ENCODE measurements around the gene SPEM1. TPM values are rescaled to one million over a fixed set of nuclear protein-coding genes. Genes with fewer than 3 reads are reported as not detected.

SPEM1 gene
- total RNA-seq, 4 donors from 2014 or later: not detected

GRCh38 chr17:7418472-7419152 lies 1.5 kb upstream of the SPEM1 start:
- Histone ChIP-seq H3K4me1 (peaks cover 0 to 2% (median 0%) of the 10 kb centered on the region in 4 donors), H3K27me3 (no peaks in the 10 kb centered on the region), H3K9me3 (no peaks in the 10 kb centered on the region), H3K27ac (no peak overlapping the region), H3K4me3 (no peak overlapping the region), H3K36me3 (peaks cover 0 to 48% (median 0%) of the 10 kb centered on the region in 3 donors)
- no peak for DNase-seq (ENCODE audit: low spot score in 2 of 2)
- TF ChIP-seq EP300 (IDR thresholded peaks at IDR 0.05) (no peak), POLR2A (IDR thresholded peaks at IDR 0.05) (no peak), CTCF (IDR thresholded peaks at IDR 0.05) (no peak)
- WGBS, 2 donors: 61 to 63% methylated on average over 14 to 18 of the region's 18 CpGs

DNA sequence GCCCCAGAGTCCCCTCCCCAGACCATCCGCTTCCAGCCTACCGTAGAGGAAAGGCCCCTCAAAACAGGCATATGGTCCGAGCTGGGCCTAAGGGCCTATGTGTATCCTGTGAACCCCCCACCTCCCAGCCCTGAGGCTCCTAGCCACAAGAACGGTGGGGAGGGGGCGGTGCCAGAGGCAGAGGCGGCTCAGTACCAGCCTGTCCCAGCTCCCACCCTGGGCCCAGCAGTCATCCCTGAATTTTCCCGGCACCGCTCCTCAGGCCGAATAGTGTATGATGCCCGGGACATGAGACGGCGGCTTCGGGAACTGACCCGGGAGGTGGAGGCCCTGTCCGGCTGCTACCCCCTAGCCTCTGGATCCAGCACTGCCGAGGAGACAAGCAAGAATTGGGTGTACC lies 1.1 kb downstream of the SPEM1 start:
- 93 to 100% methylated on average over 6 to 12 of the region's 16 CpGs for WGBS, 2 donors
- Histone ChIP-seq H3K9me3 (no peaks in the 10 kb centered on the region), H3K27ac (no peak overlapping the region), H3K4me3 (no peak overlapping the region), H3K4me1 (no peaks in the 10 kb centered on the region), H3K36me3 (peaks cover 0 to 24% (median 0%) of the 10 kb centered on the region in 3 donors), H3K27me3 (no peaks in the 10 kb centered on the region)
- no peak for TF ChIP-seq POLR2A (IDR thresholded peaks at IDR 0.05)
- TF ChIP-seq CTCF (IDR thresholded peaks at IDR 0.05): no peak
- TF ChIP-seq EP300 (IDR thresholded peaks at IDR 0.05): no peak
- no peak for DNase-seq (ENCODE audit: low spot score in 2 of 2)

GRCh38 chr17:7423679-7424078 lies 3.6 kb downstream of the SPEM1 start:
- no peaks in the 10 kb centered on the region for H3K36me3 ChIP-seq
- no peaks in the 10 kb centered on the region for H3K4me1 ChIP-seq
- no peak overlapping the region for H3K4me3 ChIP-seq
- H3K27ac ChIP-seq: no peak overlapping the region
- 47 to 61% methylated on average over 4 of the region's 4 CpGs for WGBS, 2 donors
- no peak for DNase-seq (ENCODE audit: low spot score in 2 of 2)
- H3K9me3 ChIP-seq: no peaks in the 10 kb centered on the region
- no peaks in the 10 kb centered on the region for H3K27me3 ChIP-seq
- no peak for TF ChIP-seq EP300 (IDR thresholded peaks at IDR 0.05)
- no peak for TF ChIP-seq CTCF (IDR thresholded peaks at IDR 0.05)
- no peak for TF ChIP-seq POLR2A (IDR thresholded peaks at IDR 0.05)

GRCh38 chr17:7425316-7425715 lies 5.2 kb downstream of the SPEM1 start, which contains the start of gene SPEM2:
SPEM2 (plus strand) TSS chr17:7425616; CDS start chr17:7425689, 73 bp downstream.
- TF ChIP-seq POLR2A (IDR thresholded peaks at IDR 0.05) (no peak), CTCF (IDR thresholded peaks at IDR 0.05) (no peak), EP300 (IDR thresholded peaks at IDR 0.05) (no peak)

GRCh38 chr17:7425756-7426155 lies 5.6 kb downstream of the SPEM1 start:
- 87 to 88% methylated on average over 8 of the region's 8 CpGs for WGBS, 2 donors
- Histone ChIP-seq H3K27ac (no peak overlapping the region), H3K27me3 (no peaks in the 10 kb centered on the region), H3K4me3 (no peak overlapping the region), H3K9me3 (no peaks in the 10 kb centered on the region), H3K36me3 (no peaks in the 10 kb centered on the region), H3K4me1 (no peaks in the 10 kb centered on the region)
- no peak for DNase-seq (ENCODE audit: low spot score in 2 of 2)
- TF ChIP-seq CTCF (IDR thresholded peaks at IDR 0.05) (no peak), POLR2A (IDR thresholded peaks at IDR 0.05) (no peak), EP300 (IDR thresholded peaks at IDR 0.05) (no peak)

More at GRCh38 chr17:7425316-7425715, 5.2 kb downstream of the SPEM1 start, which contains the start of gene SPEM2:
- H3K36me3 ChIP-seq: no peaks in the 10 kb centered on the region
- H3K4me3 ChIP-seq: no peak within 1 kb of the TSS
- no peaks in the 10 kb centered on the region for H3K9me3 ChIP-seq
- DNase-seq (ENCODE audit: low spot score in 2 of 2): no peak
- no peaks in the 10 kb centered on the region for H3K4me1 ChIP-seq
- no peak within 1 kb of the TSS for H3K27ac ChIP-seq
- WGBS, 2 donors: 77 to 88% methylated on average over 7 of the region's 7 CpGs
- H3K27me3 ChIP-seq: no peaks in the 10 kb centered on the region

All from tibial nerve (tissue), 4 donors.